ENCODE measurements around the gene SUCO.

SUCO gene

GRCh38 chr1:172497230-172497629, 35.7 kb upstream of the SUCO start:
- no peak for TF ChIP-seq USF1 (IDR thresholded peaks at IDR 0.05)
- no peak for TF ChIP-seq TAF1 (IDR thresholded peaks at IDR 0.05; ENCODE audit: low read depth)
- no peak for TF ChIP-seq CEBPB (IDR thresholded peaks at IDR 0.05)

- TF ChIP-seq CEBPB (IDR thresholded peaks at IDR 0.05): no peak
Measured at GRCh38 chr1:172498857-172499256, 34.1 kb upstream of the SUCO start.

- TF ChIP-seq TAF1 (IDR thresholded peaks at IDR 0.05; ENCODE audit: low read depth) (no peak), REST (IDR thresholded peaks at IDR 0.05; ENCODE audit: low read depth) (no peak), USF1 (IDR thresholded peaks at IDR 0.05) (no peak), EGR1 (IDR thresholded peaks at IDR 0.05) (no peak), CREB1 (IDR thresholded peaks at IDR 0.05; ENCODE audit: low read depth) (no peak), NFIC (IDR thresholded peaks at IDR 0.05) (no peak), TEAD4 (IDR thresholded peaks at IDR 0.05) (no peak), TCF12 (IDR thresholded peaks at IDR 0.05; ENCODE audit: low read depth) (no peak)
Measured at GRCh38 chr1:172499636-172500141, 33.3 kb upstream of the SUCO start.

- no peak for TF ChIP-seq YY1 (IDR thresholded peaks at IDR 0.05; ENCODE audit: low read depth)
Measured at GRCh38 chr1:172500207-172500606, 32.7 kb upstream of the SUCO start.

GRCh38 chr1:172507741-172508140, 25.2 kb upstream of the SUCO start:
- TF ChIP-seq ZBTB7A (IDR thresholded peaks at IDR 0.05; ENCODE audit: low read depth) (no peak), MAX (IDR thresholded peaks at IDR 0.05) (no peak), REST (IDR thresholded peaks at IDR 0.05; ENCODE audit: low read depth) (no peak), NFIC (IDR thresholded peaks at IDR 0.05) (no peak), EGR1 (IDR thresholded peaks at IDR 0.05) (no peak), TCF12 (IDR thresholded peaks at IDR 0.05; ENCODE audit: low read depth) (no peak), CREB1 (IDR thresholded peaks at IDR 0.05; ENCODE audit: low read depth) (no peak), EP300 (IDR thresholded peaks at IDR 0.05; ENCODE audit: borderline replicate concordance) (no peak), USF1 (IDR thresholded peaks at IDR 0.05) (no peak), FOXM1 (IDR thresholded peaks at IDR 0.05; ENCODE audit: borderline replicate concordance, low read depth) (no peak), YY1 (IDR thresholded peaks at IDR 0.05; ENCODE audit: low read depth) (no peak), RAD21 (IDR thresholded peaks at IDR 0.05; ENCODE audit: low read depth) (no peak)

GRCh38 chr1:172510479-172510878, 22.5 kb upstream of the SUCO start:
- TF ChIP-seq NFIC (IDR thresholded peaks at IDR 0.05) (no peak), TEAD4 (IDR thresholded peaks at IDR 0.05) (no peak), EGR1 (IDR thresholded peaks at IDR 0.05) (no peak), USF1 (IDR thresholded peaks at IDR 0.05) (no peak), ZBTB7A (IDR thresholded peaks at IDR 0.05; ENCODE audit: low read depth) (no peak), REST (IDR thresholded peaks at IDR 0.05; ENCODE audit: low read depth) (no peak), FOXM1 (IDR thresholded peaks at IDR 0.05; ENCODE audit: borderline replicate concordance, low read depth) (no peak), TCF12 (IDR thresholded peaks at IDR 0.05; ENCODE audit: low read depth) (no peak), MAX (IDR thresholded peaks at IDR 0.05) (no peak)
